IPS-NIHi7 (cell line): ENCODE data around the gene DDX51.

Experiments used
- DNase-seq: peaks from one replicate; pipeline ENCODE4 v3.0.0; 2012; ENCODE audit warnings: mixed read lengths; ENCODE audit errors: extremely low spot score

Gene DDX51

DNA sequence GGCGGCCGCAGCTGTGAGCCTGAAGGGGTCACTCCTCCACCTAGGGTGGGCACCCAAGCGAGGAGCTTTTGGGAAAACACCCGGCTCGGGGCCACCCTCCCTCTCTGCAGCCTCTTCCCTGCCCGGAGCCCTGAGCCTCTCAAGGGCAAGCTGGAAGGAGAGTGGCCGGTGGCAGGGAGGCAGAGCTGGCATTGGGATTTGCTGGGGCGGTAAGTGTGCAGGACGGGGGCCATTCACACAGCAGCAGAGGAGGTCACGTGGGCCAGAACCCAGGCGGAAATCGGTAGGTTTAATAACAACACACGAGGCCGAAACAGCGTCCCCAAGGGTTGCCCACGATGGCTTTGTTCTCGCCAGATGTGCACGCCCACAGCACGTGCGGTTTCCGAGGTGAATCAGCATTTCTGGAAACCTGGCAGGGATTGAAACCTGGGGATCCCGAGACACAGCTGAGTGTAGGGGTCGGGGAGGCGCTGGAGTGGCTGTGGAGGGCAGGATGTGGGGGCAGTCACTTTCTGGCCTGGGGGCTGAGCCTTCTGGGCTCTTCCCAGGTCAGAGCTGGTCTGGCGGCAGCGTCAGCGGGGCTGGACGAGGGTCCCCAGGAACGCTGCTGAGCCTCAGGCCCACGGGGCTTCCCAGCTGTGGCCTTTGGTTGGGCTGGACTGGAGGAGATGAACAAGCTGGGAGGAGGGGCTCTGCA, 23.6 kb upstream of the DDX51 start:
- no peak for DNase-seq

DNA sequence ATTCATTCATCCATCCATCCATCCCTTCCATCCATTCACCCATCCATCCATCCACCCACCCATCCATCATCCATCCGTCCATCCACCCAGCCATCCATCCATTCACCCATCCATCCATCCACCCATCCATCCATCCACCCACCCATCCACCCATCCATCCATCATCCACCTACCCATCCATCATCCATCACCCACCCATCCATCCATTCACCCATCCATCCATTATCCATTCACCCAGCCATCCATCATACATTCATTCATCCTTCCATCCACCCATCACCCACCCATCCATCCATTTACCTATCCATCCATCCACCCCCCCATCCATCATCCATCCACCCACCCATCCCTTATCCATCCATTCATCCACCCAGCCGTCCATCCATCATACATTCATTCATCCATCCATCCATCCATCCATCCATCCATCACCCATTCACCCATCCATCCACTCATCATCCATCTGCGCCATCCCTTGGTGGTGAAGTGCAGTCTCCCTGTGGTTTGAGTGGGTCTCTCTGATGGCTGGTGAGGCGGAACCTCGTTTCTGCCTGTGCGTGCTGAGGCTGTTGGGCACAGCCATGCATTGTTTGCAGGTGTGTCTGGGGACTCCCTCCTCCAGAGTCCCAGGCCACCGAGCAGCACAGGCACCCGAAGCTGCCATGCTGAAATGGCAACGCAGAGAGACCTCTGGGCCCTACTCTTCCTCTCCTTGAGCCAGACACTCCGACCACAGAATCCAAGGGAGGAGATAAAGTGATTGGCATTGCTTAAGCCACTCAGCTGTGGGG, 22.9 kb upstream of the DDX51 start:
- no peak for DNase-seq

DNA sequence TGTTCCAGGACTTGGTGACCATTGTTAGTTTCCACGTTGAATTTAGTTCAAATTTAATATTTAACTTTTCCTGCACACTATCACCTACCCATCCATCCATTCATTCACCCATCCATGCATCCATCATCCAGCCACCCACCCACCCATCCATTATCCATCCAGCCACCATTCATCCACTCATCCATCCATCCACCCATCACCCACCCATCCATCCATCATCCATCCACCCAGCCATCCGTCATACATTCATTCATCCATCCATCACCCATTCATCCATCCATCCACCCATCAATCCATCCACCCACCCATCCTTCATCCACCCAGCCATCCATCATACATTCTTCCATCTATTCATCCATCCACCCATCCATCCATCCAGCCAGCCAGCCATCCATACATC, 22.0 kb upstream of the DDX51 start:
- no peak for DNase-seq

DNA sequence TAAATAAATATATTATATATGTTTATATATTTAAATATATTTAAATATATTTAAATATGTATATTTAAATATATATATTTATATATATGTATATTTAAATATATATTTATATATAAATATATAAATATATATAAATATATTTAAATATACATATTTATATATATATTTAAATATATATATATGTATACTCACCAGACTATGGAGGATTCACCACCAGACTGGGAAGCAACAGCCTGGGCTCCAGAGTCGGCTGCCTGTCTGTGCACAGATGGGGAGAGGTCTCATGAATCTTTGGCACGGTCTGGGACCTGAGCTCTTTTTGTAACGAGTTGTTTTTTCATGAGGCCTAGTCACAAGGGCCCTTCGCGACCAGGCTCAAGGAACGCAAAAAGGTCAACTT, 21.5 kb upstream of the DDX51 start:
- no peak for DNase-seq

DNA sequence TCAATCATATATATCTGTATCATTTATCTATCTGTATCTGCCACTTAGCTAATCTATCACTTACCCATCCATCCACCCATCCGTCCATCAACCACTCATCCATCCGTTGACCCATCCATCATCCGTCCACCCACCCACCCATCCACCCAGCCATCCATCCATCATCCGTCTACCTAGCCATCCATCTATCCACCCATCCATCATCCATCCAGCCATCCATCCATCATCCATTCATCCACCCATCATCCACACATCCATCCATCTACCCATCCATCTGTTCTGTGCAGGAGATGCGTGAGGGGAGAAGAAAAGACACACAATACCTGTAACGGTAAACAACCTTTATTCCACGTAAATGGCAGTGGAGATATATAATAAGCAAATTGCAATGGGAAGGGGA, 20.3 kb upstream of the DDX51 start:
- no peak for DNase-seq

DNA sequence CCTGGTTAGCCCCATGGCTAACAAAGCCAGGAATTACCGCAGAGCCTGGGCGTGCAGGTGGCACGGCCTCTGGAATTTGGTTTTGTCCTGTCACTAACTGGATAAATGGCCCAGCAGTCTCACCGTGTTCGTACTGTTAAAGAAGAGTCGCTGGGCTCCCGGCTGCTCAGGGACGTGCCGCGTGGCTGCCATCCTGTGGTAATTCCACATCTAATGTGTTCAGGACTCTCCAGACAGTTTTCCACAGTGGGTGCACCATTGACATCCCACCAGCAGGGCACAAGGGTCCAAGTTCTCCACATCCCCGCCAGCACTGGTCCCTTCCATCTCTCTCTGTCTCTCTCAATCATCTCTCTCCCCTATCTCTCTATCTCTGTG, 19.8 kb upstream of the DDX51 start:
- no peak for DNase-seq

DNA sequence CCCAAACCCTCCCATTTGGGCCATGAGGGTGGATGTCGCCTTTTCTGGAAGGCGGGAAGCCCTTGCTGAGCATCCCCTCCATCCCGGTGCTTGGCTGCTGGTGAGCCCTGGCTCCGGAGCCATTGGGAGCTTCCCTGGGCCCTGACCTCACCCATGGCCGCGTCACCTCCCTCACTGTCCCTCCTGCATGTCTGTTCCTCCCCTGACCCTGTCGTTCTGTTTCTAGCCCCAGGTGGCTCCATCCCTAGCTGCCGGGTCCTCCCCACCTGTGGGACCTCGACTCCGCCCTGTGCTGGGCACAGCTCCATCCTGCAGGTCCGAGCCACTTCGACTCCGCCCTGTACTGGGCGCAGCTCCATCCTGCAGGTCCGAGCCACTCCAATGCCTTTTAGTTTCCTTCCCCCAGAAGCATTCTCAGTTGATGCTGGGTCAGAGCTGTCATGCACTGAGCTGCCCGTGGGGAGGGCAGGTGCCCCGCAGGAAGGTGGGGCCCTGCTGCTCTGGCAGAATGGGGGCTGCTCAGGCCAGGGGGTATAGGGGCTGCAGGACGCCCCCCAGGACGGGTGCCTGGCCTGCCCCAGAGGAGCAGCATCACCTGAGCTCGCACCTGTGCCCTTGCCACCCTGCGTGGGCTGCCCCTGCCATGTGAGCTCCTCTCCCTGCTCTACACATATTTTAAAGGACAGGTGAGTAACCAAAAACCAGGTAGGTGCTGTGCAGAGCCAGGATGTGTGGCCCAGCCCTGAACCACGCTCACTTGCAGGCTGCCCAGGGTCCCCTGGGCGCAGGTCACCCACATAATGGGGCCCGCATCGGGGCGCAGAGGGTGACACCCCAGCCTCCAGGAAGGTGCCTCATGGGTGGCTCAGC, 19.2 kb upstream of the DDX51 start:
- no peak for DNase-seq

DNA sequence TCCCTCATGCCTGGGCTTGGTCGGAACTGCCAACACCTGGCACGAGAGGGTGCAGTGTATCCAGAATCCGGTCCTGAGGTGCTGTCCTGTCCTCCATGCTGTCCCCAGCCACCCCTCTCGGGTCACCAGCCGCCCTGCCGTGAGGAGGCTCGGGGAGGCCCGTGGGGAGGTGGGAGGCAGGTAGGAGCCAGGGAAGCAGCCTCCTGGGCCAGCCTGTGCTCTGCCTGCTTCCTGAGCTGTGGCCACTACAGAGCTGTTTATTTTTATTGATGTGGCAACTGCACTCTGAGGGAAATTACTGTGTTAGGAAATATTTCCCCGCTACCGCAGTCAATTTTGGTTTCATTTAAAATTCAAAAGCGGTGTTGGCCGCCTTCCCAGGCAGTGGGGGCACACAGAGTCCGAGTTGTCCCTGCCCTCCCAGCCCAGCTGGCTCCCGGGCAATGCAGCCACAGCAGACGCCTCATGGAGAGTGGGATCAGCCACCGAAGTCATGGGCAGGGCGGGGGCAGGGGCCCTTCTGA, 18.5 kb upstream of the DDX51 start:
- DNase-seq = no peak

DNA sequence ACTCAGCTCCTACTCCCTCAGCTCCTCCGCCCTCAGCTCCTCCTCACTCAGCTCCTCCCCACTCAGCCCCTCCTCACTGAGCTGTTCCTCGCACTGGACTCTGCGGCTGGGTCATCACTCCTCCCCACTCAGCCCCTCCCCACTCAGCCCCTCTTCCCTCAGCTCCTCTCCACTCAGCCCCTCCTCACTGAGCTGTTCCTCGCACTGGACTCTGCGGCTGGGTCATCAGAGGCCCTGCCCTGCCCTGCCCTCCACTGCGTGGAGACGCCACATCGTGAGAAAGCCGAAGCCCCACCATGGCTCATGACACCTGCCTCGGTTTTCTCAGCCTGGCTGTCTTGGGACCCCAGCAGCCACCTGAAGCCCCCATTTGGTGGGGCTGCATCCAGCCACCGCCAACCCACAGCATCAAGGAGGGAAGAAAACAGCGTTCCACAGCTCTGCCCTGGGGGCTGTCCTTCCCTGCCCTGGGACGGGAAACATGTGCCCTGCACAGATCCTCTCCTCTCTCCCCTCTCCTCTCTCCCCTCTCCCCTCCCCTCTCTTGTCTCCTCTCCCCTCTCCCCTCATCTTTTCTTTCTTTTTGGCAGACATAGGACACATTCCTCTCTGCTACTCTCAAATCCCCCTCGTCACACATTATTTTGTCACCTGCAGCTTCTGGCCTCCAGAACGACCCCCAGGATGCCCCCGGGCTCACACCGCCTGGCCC, 17.8 kb upstream of the DDX51 start:
- DNase-seq = no peak

DNA sequence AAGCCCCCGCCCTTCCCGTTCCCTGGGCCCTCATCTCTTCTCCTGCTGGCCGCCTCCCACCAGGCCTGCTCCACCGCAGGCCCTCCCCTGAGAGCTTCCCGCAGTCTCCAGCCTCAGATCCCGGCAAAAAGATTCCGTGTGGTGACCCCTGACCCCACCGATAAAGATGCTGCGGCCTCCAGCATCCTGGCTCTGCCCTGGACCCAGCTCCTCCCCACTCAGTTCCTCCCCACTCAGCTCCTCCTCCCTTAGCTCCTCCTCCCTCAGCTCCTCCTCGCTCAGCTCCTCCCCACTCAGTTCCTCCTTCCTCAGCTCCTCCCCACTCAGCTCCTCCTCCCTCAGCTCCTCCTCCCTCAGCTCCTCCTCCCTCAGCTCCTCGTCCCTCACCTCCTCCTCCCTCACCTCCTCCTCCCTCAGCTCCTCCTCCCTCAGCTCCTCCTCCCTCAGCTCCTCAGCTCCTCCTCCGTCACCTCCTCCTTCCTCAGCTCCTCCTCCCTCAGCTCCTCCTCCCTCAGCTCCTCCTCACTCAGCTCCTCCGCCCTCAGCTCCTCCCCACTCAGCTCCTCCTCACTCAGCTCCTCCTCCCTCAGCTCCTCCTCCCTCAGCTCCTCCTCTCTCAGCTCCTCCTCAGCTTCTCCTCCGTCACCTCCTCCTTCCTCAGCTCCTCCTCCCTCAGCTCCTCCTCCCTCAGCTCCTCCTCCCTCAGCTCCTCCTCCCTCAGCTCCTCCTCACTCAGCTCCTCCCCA, 17.1 kb upstream of the DDX51 start:
- no peak for DNase-seq

DNA sequence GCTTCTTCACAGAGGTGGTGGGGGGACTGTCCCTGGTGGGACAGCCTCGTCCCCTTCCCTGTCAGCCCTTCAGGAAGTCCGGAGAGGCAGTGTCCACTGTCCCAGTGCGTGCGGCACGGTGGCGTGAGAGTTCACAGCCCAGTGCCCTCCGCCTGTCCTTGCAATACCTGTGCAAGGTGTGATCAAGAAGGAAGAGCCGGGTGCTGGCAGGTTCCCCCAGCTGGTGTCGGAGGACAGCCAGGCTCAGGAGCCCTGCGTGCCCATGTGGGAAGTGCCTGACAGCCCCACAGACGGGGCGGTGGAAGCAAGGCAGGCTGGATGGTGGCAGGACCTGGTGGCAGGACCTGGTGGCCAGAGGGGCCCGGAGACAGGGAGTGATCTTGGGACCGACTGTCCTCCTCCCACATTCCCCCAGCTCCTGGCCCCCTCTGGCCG, 16.5 kb upstream of the DDX51 start:
- no peak for DNase-seq

DNA sequence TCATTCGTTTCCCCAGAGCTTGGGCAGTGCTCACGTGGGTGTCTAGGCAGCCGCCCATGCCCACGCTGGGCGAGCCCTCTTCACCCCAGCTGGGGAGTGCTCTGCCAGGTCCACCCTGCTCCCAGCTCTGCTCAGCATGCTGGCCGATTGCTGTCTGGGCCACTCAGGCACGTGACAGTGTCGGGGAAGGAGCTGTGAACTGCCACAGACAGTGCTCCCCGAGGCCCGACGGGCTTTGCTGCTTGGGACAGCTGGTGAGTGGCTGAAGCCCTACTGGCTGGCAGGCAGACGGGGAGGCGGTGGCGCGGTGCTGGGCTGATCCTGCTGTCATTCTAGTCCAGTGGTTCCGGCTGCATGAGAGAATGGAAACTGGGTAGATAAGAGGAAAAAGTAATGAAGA, 15.9 kb upstream of the DDX51 start:
- DNase-seq = no peak

DNA sequence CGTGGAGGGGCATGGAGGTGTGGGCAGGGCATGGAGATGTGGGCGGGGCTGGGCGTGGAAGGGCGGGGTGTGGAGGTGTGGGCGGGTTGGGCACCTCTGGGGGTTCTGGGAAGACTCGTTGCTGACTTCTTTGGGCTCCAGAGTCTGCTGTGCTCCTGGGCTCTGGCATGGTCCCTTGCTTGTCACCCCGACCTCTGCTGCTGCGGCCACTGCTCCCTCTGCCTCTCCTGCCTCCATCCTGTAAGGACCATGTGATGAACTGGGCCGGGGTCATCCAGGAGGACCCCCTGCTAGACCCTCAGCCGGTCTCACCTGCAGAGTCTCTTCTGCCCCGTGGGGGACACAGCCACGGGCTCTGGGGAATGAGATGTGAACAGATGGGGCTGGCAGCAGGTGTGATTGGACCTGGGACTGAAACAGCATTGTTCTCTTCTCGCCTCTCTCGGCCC, 15.5 kb upstream of the DDX51 start:
- no peak for DNase-seq

DNA sequence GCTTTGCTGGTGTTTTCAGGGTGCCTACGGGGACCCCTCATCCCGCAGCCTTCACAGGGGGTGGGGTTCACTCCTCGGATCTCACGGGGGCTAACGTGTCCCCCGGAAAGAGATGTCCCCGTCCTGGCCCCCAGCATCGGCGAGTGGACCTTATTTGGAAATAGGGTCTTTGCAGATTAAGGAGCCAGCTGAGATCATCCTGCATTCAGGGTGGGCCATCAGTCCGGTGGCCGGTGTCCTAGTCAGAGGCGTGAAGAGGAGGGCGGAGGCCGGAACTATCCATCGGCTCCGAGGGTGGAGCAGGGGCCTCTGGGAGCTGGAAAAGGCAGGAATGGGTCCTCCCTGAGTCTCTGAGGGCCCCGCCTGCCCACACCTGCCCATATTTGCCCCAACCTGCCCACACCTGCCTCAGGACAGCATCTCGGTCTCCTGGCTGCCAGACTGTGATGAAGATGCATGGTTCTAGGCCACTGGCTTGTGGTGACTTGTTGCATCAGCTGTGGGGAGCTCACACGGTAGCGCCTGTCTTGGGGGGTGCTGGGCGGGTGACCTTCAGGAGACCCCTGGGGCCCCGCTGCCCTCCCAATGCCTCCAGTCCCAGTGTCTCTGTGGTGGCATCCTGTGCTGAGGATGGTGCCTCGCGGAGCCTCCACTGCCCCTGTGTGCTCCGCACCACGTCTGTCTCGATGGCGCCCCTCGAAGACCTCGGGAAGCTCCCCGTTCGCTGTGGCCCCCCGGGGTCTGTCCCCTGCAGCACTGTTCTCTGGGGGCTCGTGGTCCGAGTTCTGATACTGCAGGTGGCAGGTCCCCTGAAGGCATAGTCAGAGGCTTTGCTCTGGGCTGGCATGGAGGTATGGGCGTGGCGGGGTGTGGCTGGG, 14.8 kb upstream of the DDX51 start:
- DNase-seq = no peak

DNA sequence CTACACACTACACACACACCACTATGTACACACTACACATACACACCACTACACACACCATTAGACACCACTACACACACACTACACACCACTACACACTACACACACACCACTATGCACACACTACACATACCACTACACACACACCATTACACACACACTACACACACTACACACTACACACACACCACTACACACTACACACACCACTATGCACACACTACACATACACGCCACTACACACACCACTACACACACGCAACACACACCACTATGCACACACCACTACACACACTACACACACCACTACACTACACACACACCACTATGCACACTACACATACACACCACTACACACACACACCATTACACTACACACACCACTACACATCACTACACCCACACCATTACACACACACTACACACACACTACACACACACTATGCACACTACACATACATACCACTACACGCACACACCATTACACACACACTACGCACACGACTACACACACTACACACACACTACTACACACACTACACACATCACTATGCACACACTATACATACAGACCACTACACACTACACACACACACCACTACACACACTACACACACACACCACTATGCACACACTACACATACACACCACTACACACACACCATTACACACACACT, 13.8 kb upstream of the DDX51 start:
- DNase-seq = no peak

DNA sequence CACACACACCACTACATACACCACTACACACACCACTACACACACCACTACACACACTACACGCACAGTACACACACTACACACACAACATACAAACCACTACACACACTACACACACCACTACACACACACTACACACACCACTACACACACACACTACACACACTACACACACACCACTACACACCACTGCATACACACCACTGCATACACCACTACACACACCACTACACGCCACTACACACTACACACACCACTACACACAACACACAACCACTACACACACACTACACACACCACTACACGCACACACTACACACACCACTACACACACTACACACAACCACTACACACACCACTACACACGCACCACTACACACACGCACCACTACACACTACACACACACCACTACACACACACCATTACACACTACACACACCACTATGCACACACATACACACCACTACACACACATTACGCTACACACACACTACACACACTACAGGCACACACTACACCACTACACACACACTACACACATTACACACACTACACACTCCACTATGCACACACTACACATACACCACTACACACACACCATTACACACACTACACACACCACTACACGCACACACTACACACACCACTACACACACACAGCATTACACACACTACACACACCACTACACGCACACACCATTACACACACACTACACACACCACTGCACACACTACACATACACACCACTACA, 12.6 kb upstream of the DDX51 start:
- DNase-seq = no peak

DNA sequence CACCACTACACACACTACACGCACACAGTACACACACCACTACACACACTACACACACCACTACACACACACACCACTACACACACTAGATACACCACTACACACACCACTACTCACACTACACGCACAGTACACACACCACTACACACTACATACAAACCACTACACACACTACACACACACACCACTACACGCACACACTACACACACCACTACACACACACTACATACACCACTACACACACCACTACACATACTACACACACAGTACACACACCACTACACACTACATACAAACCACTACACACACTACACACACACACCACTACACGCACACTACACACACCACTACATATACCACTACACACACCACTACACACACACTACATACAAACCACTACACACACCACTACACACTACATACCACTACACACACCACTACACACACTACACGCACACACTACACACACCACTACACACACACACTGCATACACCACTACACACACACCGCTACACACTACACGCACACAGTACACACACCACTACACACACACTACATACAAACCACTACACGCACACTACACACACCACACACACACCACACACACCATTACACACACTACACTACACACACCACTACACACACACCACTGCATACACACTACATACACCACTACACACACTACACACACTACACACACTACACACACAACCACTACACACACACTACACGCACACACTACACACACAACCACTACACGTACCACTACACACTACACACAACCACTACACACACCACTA, 11.9 kb upstream of the DDX51 start:
- no peak for DNase-seq
